HG02678 (cell line): Measurements from ENCODE around the gene C14orf93.

Experiments used
- ATAC-seq: cut with Tn5 transposase; IDR thresholded peaks from one replicate; pipeline ENCODE4 v1.9.1; 2021; ENCODE audit warnings: mild to moderate bottlenecking, moderate library complexity; ENCODE audit not compliant: unreplicated experiment

C14orf93 gene

GRCh38 chr14:23047034-23047634 is 37.2 kb upstream of the C14orf93 start:
- ATAC-seq = no peak

GRCh38 chr14:23045419-23046357 is 35.7 kb upstream of the C14orf93 start:
- ATAC-seq = no peak

- ATAC-seq = no peak
These were observed 34.9 kb upstream of the C14orf93 start for GRCh38 chr14:23044840-23045239.

GRCh38 chr14:23043754-23044153 is 33.8 kb upstream of the C14orf93 start:
- no peak for ATAC-seq

GRCh38 chr14:23043145-23043544 is 33.2 kb upstream of the C14orf93 start:
- ATAC-seq = no peak

GRCh38 chr14:23042162-23042965 is 32.4 kb upstream of the C14orf93 start, which contains the start of gene PSMB11:
TSS of gene PSMB11 (plus strand) at chr14:23042212. CDS start at chr14:23042226, 14 bp downstream.
- ATAC-seq = no peak

GRCh38 chr14:23041729-23042128 is 31.8 kb upstream of the C14orf93 start:
- no peak for ATAC-seq

- ATAC-seq = no peak
These were observed 30.2 kb upstream of the C14orf93 start for GRCh38 chr14:23040100-23040499.

GRCh38 chr14:23035303-23036144 is 25.6 kb upstream of the C14orf93 start:
- ATAC-seq = no peak

- ATAC-seq = peak; percentile 93
These were observed 24.8 kb upstream of the C14orf93 start, which contains the start of gene PSMB5 for GRCh38 chr14:23034498-23035302. TSS of gene PSMB5 (minus strand) at chr14:23034900. CDS start at chr14:23034881, 19 bp downstream.

- ATAC-seq = peak; percentile 6
These were observed 24.0 kb upstream of the C14orf93 start for GRCh38 chr14:23033801-23034497.

GRCh38 chr14:23033251-23033727 is 23.3 kb upstream of the C14orf93 start:
- no peak for ATAC-seq

GRCh38 chr14:23030936-23031335 is 21.0 kb upstream of the C14orf93 start:
- no peak for ATAC-seq

- ATAC-seq = no peak
These were observed 18.9 kb upstream of the C14orf93 start for GRCh38 chr14:23028799-23029198.

- ATAC-seq = no peak
These were observed 15.3 kb upstream of the C14orf93 start for GRCh38 chr14:23025151-23025814.

GRCh38 chr14:23024612-23025075 is 14.7 kb upstream of the C14orf93 start:
- ATAC-seq = no peak

- ATAC-seq = no peak
These were observed 13.8 kb upstream of the C14orf93 start for GRCh38 chr14:23023795-23024152.
